ENCODE data around the gene AQP11.

DNA sequence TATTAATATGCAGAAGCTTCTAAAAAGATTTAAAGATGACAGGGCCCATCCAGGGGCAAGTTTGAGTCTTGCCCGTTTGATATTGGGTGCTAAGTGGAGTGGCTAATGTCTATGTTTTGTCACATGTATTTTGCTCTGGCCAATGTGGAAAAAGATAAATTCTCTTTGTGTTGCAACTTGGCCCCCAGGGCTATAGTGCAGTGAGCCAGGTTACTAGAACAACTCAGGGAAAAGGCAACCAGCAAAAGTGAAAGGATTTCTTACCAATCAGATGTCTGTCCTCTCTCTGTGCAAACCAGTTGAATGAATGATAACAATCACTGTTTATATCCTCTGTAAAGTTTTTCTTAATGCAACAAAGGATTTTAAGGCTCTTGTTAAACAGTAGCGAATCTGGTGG, 52.5 kb downstream of the AQP11 start:
- TF ChIP-seq CTCF (conservative IDR thresholded peaks at IDR 0.05; ENCODE audit: low read depth, low read length) = no peak
- no peak for TF ChIP-seq MXI1 (IDR thresholded peaks at IDR 0.05; ENCODE audit: borderline replicate concordance, low read depth, low read length)
